ENCODE data around the gene ZSWIM9. TPM values are rescaled to one million over a fixed set of nuclear protein-coding genes. Genes with fewer than 3 reads are reported as not detected.
"Not testable (repeated sequence)": the region's sequence is repeated elsewhere in the genome, so short reads cannot be mapped to it uniquely, and the experiment has no call there.

The ZSWIM9 gene
- total RNA-seq, 1 donor from 2014 or later = 10.8 TPM

DNA sequence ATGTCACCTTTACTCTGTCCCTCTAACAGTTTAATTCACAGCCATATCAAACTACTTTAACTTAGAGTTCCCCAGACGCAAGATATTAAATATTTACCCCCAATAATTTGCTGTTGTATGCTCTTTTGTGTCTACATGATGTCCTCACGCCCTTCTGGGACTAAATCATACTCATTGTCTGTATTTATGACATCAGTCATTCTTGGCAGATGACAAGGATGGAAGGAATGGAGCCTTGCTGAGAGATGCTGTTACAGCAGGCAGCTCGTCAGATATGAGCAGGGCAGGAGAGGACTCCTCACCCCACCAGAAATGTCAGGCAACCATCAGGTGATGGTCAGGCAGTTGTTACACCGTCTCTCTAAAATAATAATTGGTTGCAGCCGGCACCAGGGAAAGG is 43.5 kb downstream of the ZSWIM9 start:
- intact Hi-C loops (cut with micrococcal nuclease) = no loop called here

DNA sequence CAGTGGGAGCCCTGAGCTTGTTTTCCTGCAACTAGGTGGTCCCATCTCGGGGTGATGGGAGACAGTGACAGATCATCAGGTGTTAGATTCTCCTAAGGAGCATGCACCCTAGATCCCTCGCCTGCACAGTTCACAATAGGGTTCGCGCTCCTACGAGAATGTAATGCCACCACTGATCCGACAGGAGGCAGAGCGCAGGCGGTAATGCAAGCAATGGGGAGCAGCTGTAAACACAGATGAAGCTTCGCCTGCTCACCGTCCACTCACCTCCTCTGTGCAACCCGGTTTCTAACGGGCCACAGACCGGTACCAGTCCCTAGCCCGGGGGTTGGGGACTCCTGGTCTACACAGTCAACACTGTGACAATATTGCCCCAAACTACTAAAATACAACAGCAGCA is 46.5 kb downstream of the ZSWIM9 start:
- intact Hi-C loops (cut with micrococcal nuclease) = no loop called here

DNA sequence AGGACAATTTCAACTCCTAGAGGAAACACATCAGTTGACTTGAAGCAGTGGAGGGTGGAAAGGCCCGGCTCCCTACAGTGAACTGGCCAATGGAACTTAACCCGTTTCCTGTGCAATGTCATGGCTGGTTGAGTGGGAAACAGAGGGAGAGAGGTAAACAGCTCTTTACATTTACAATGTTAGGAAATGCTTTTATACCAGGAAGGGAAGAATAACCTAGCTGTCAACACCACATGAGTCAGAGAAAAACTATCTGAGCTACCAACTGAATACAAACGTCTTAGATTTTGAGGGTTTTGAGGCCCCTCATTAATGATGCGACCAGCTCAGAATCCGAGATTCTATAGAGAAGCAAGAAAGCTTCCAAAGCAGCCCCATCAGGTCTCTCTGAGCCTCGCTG is 48.5 kb downstream of the ZSWIM9 start:
- intact Hi-C loops (cut with micrococcal nuclease) = no loop called here

DNA sequence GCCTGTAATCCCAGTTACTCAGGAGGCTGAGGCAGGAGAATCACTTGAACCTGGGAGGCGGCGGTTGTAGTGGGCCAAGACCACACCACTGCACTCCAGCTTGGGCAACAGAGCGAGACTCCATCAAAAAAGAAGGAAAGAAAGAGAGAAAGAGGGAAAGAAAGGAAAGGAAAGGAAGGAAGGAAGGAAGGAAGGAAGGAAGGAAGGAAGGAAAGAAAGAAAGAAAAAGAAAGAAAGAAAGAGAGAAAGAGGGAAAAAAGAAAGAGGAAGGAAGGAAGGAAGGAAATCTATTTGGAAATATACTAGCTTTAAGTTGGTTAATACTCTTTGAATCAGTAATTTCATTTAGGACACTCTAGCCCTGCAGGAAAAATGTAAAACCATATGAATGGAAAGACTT is 50.3 kb downstream of the ZSWIM9 start:
- intact Hi-C loops (cut with micrococcal nuclease) = not testable (repeated sequence)

DNA sequence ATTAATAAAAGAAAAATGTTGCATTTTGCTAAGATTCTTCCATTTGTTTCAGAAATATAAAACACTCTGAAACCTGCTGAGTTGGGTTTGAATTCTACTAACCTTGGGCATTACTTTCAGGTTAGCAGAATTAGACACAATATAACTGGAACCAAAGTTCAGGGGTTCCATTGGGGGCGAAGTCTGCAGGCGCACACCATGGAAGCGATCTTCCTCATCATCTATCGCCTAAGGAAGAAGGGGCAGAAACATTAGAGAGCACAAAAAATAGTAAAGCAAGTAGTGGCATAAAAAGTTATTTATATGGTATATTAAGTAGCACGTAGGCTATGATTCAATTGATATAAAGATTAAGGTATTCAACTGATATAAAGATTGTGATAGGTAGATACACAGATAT is 51.1 kb downstream of the ZSWIM9 start:
- intact Hi-C loops (cut with micrococcal nuclease) = no loop called here

DNA sequence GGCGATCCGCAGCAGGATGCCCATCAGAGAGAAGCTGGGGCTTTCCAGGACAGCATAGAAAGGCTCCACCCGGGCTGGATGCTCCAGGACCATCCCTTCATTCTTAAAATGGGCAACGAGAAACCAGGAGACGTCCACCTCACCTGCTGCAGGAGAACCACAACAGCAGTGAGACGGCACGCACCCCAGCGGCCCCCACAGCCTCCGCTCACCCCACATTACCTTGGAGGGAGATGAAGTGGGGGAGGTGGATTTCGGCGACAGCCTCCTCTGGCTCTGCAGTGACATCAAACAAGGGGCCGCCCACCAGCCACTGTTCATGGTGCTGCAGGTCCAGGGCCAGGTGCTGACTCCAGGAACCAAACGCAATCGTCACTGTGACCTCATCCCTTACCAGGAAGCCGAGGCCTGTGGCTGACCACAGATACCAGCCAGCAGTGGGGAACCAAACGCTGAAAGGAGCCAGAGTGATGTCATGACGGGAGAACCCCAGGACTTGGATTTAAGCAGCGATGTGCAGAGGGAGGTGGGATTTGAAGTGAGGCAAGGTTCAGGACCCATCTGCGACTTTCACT is 60.2 kb downstream of the ZSWIM9 start:
- intact Hi-C loops (cut with micrococcal nuclease) = no loop called here

DNA sequence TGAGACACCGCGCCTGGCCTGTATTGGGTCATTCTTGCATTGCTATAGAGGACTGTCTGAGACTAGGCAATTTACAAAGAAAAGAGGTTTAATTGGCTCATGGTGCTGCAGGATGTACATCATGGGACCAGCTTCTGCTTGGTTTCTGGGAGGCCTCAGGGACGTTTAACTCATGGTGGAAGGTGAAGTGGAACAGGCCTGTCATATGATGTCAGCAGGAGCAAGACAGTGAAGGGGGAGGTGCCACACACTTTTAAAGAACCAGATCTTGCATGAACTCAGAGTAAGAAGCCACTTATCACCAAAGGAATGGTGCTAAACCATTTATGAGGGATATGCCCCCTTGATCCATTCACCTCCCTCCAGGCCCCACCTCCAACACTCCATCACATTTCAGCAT is 66.6 kb downstream of the ZSWIM9 start:
- intact Hi-C loops (cut with micrococcal nuclease) = no loop called here

DNA sequence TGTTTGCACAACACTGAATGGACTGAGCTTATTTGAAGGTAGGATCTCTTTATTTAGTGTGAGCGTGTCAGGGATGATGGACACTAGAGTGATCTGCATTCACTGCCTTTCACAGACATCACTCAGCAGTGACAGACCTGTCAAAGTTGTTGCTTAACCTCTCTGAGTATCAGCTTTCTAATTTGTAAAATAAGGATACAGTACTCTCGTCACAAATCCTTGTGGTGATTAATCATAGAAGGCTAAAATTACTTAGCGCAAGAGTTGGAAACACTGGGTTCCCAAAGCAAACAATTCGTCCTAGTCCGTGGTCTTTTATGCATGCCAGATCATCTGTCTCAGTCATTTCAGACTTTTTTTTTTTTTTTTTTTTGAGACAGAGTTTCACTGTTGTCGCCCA is 68.6 kb downstream of the ZSWIM9 start:
- intact Hi-C loops (cut with micrococcal nuclease) = no loop called here

DNA sequence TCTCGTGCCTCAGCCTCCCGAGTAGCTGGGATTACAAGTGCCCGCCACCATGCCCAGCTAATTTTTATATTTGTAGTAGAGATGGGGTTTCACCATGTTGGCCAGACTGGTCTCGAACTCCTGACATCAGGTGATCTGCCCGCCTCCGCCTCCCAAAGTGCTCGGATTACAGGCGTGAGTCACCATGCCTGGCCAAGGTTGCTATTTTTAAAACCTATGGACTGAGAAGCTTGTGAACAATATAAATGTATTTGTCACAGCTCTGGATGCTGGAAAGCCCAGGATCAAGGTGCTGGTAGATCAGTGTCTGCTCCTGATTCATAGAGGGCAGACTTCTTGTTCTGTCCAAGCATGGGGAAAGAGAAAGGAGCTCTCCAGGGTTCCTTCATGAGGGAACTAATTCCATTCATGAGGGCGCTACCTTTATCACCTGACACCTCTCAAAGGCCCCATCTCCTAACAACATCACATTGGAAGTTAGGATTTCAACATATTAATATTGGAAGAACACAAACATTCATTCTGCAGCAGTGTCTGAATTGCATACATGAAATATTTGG is 69.2 kb downstream of the ZSWIM9 start:
- intact Hi-C loops (cut with micrococcal nuclease) = no loop called here

DNA sequence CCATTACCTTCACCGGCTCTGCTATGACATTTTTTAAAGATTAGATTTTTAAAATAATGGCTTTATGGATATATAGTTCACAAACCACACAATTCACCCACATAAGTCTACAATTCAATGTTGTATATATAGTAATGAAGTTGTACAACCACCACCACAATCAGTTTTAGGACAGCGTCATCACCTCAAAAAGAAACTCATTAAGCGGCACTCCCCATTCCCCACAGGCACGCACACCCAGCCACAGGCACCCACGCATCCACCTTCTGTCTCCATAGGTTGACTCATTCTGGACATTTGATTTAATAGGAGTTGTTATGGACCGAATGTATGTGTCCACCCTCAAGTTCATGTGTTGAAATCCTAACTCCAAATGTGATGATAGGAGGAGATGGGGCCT is 71.3 kb downstream of the ZSWIM9 start:
- intact Hi-C loops (cut with micrococcal nuclease) = not testable (repeated sequence)

DNA sequence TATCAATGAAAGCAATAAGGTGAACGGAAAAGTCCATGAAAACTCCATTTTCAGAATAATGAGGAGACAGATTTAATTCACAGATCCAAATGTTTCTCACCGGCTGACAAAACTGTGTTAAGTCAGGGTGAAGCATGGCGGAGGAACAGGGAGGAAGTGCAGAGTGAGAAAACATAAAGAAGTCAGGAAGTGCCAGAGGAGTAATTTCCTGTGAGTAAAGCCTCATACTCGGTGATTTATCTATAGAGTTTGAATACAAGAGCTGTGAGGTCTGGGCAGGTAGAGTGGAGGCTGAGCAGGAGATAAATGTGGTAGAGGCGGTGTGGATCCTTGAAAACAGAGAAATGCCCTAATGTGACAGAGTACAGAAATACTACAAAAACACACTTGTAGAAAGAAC is 73.8 kb downstream of the ZSWIM9 start:
- intact Hi-C loops (cut with micrococcal nuclease) = loop anchor here (2.0 kb wide), 1 partner anchor 17 kb away; no protein-coding TSS in a partner anchor

DNA sequence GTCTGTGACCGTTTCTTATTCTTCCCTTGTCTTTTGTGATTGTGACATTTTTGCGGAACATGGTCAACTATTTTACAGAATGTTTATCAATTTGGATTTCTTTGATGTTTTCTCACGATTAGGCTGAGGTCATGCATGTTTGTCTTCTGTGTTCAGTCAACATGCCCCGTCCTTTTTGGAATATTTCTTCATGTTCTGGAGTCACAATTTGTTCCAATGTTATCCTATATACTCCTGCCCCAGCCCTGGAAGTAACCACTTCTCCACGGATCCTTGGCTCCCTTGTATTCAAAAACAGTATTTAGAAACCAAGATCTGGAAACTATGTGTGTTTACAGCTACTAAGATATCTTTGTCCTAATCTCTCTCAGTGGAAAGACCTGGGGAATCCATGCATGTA is 75.6 kb downstream of the ZSWIM9 start:
- intact Hi-C loops (cut with micrococcal nuclease) = no loop called here

DNA sequence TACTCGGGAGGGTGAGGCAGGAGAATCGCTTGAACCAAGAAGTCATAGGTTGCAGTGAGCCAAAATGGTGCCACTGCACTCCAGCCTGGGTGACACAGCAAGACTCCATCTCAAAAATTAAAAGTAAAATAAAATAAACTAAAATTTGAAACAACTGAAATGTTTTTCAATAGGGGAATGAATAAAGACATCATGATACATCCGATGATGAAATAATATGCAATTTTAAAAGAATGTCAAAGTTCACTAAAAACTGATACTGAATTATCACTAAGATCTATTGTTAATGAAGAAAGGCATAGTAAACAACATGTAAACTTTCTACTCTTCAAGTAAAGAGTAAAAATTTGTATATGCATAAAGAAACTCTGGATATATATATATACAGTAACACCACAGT is 76.7 kb downstream of the ZSWIM9 start:
- intact Hi-C loops (cut with micrococcal nuclease) = no loop called here

Other genes with a start within 250 kb of the ZSWIM9 start
- not detected in 2 replicates for gene BSPH1, start 178.5 kb upstream of the ZSWIM9 start, total RNA-seq
- not detected in 2 replicates for gene ELSPBP1, start 176.0 kb upstream of the ZSWIM9 start, total RNA-seq
- not detected in 2 replicates for gene CABP5, start 126.6 kb upstream of the ZSWIM9 start, total RNA-seq
- gene PLA2G4C, start 59.9 kb upstream of the ZSWIM9 start, total RNA-seq = 4.0 and 5.8 TPM in 2 replicates
- 162 and 164 TPM in 2 replicates for gene LIG1, start 336 bp upstream of the ZSWIM9 start, total RNA-seq
- 165 and 171 TPM in 2 replicates for gene CARD8, start 85.2 kb downstream of the ZSWIM9 start, total RNA-seq
- 0.39 and 0.93 TPM in 2 replicates for gene ZNF114, start 99.4 kb downstream of the ZSWIM9 start, total RNA-seq
- 423 and 425 TPM in 2 replicates for gene EMP3, start 154.9 kb downstream of the ZSWIM9 start, total RNA-seq
- 14.4 and 17.6 TPM in 2 replicates for gene TMEM143, start 193.3 kb downstream of the ZSWIM9 start, total RNA-seq
- gene SYNGR4, start 193.7 kb downstream of the ZSWIM9 start, total RNA-seq = not detected in 2 replicates
- gene KDELR1, start 220.9 kb downstream of the ZSWIM9 start, total RNA-seq = 73.3 and 77.8 TPM in 2 replicates
- 0.09 and 0.23 TPM in 2 replicates for gene GRIN2D, start 223.0 kb downstream of the ZSWIM9 start, total RNA-seq

Measured in T-helper 2 cell treated with Interferon-gamma antibody and Interleukin-4, amounts not matched to agents 100 ng/mL and 5 ng/mL, for 36 hours (primary cell).